HEK293 (cell line): ENCODE results near the gene CRIP1.

Source experiments
- CTCF ChIA-PET: fragments of 350-600 bp; formaldehyde crosslinking; extraction: SDS; loops from one replicate; lab custom pipeline; 2021; ENCODE audit warnings: antibody characterized with exemption; lab: Yijun Ruan, JAX
- POLR2A ChIA-PET: fragments of 300-600 bp; formaldehyde crosslinking; extraction: SDS; loops from one replicate; lab custom pipeline; 2020; ENCODE audit warnings: antibody characterized with exemption, inconsistent platforms; lab: Yijun Ruan, JAX
- H3K27ac ChIP-seq: fragments of 200-500 bp; sonication (Bioruptor generic); 2 replicates; pipeline ENCODE4 v1.5.1; 2014; ENCODE audit warnings: low read depth, low read length, control low read depth, inconsistent platforms; ENCODE audit errors: extremely low read depth
- H3K36me3 ChIP-seq, 2 experiments: fragments of 200-500 bp in 1 of 2; sonication (Bioruptor generic) in 1 of 2; 1 replicate in 1 of 2; 2 replicates in 1 of 2; pipeline ENCODE4 v1.5.1; 2014 to 2017; ENCODE audit warnings: inconsistent platforms in 2 of 2, low read length in 2 of 2; ENCODE audit not compliant: control insufficient read depth in 2 of 2, insufficient read depth in 1 of 2
- H3K4me1 ChIP-seq: fragments of 200-500 bp; sonication (Bioruptor generic); 2 replicates; pipeline ENCODE4 v1.5.1; 2014; ENCODE audit warnings: mild to moderate bottlenecking, low read length, inconsistent platforms; ENCODE audit not compliant: control insufficient read depth, insufficient read depth
- H3K4me3 ChIP-seq: 2 replicates; pipeline ENCODE4 v1.5.1; 2011; ENCODE audit warnings: low read depth, mild to moderate bottlenecking, control low read depth, low read length, moderate library complexity
- H3K9me3 ChIP-seq: fragments of 200-500 bp; sonication (Bioruptor generic); 2 replicates; pipeline ENCODE4 v1.5.1; 2014; ENCODE audit warnings: low read depth, low read length, inconsistent platforms; ENCODE audit not compliant: control insufficient read depth, insufficient read depth
- KLF16 ChIP-seq: fragments of 450-650 bp; formaldehyde crosslinking; IDR thresholded peaks from 2 replicates; pipeline ENCODE4 v1.5.1; 2017; ENCODE audit warnings: missing biosample characterization, missing genetic modification characterization
- OSR2 ChIP-seq: fragments of 450-650 bp; formaldehyde crosslinking; IDR thresholded peaks from 2 replicates; pipeline ENCODE4 v1.5.1; 2016; ENCODE audit warnings: missing biosample characterization, missing genetic modification characterization
- PRDM1 ChIP-seq: fragments of 450-650 bp; formaldehyde crosslinking; IDR thresholded peaks from 2 replicates; pipeline ENCODE4; 2016; ENCODE audit warnings: missing biosample characterization, missing genetic modification characterization
- SETDB1 ChIP-seq: IDR thresholded peaks from one replicate; pipeline ENCODE4 v1.6.1; 2017; ENCODE audit warnings: mild to moderate bottlenecking, low read length, moderate library complexity, mixed read lengths; ENCODE audit not compliant: insufficient read length
- ZEB2 ChIP-seq: fragments of 450-650 bp; formaldehyde crosslinking; IDR thresholded peaks from 2 replicates; pipeline ENCODE4 v1.5.1; 2016; ENCODE audit warnings: missing biosample characterization, missing genetic modification characterization
- ZFHX2 ChIP-seq: fragments of 450-650 bp; formaldehyde crosslinking; conservative IDR thresholded peaks from 2 replicates; pipeline ENCODE4 v1.5.1; 2016; ENCODE audit warnings: missing biosample characterization, missing genetic modification characterization
- ZNF138 ChIP-seq: fragments of 450-650 bp; formaldehyde crosslinking; IDR thresholded peaks from 2 replicates; pipeline ENCODE4 v1.5.1; 2016; ENCODE audit warnings: missing biosample characterization, missing genetic modification characterization, borderline replicate concordance
- ZNF155 ChIP-seq: fragments of 450-650 bp; formaldehyde crosslinking; IDR thresholded peaks from 2 replicates; pipeline ENCODE4 v1.5.1; 2016; ENCODE audit warnings: missing biosample characterization, missing genetic modification characterization
- ZNF2 ChIP-seq: fragments of 450-650 bp; formaldehyde crosslinking; IDR thresholded peaks from 2 replicates; pipeline ENCODE4 v1.5.1; 2016; ENCODE audit warnings: missing biosample characterization, missing genetic modification characterization
- ZNF239 ChIP-seq: fragments of 450-650 bp; formaldehyde crosslinking; IDR thresholded peaks from 2 replicates; pipeline ENCODE4 v1.5.1; 2016; ENCODE audit warnings: missing biosample characterization, missing genetic modification characterization
- ZNF24 ChIP-seq: fragments of 450-650 bp; formaldehyde crosslinking; IDR thresholded peaks from 2 replicates; pipeline ENCODE4 v1.5.1; 2016; ENCODE audit warnings: missing biosample characterization, missing genetic modification characterization
- ZNF324 ChIP-seq: fragments of 450-650 bp; formaldehyde crosslinking; IDR thresholded peaks from 2 replicates; pipeline ENCODE4 v1.5.1; 2016; ENCODE audit warnings: missing biosample characterization, missing genetic modification characterization
- ZNF404 ChIP-seq: fragments of 450-650 bp; formaldehyde crosslinking; IDR thresholded peaks from 2 replicates; pipeline ENCODE4 v1.5.1; 2017; ENCODE audit warnings: missing biosample characterization, missing genetic modification characterization
- ZNF433 ChIP-seq: fragments of 450-650 bp; formaldehyde crosslinking; IDR thresholded peaks from 2 replicates; pipeline ENCODE4 v1.5.1; 2016; ENCODE audit warnings: missing biosample characterization, missing genetic modification characterization, low read depth
- ZNF555 ChIP-seq: fragments of 450-650 bp; formaldehyde crosslinking; conservative IDR thresholded peaks from 2 replicates; pipeline ENCODE4 v1.5.1; 2017; ENCODE audit warnings: missing biosample characterization, mild to moderate bottlenecking, missing genetic modification characterization, inconsistent platforms
- ZNF560 ChIP-seq: fragments of 450-650 bp; formaldehyde crosslinking; IDR thresholded peaks from 2 replicates; pipeline ENCODE4 v1.5.1; 2017; ENCODE audit warnings: missing biosample characterization, missing genetic modification characterization, borderline replicate concordance
- ZNF561 ChIP-seq: fragments of 450-650 bp; IDR thresholded peaks from 2 replicates; pipeline ENCODE4 v1.5.1; 2018; ENCODE audit warnings: missing biosample characterization, missing genetic modification characterization, borderline replicate concordance
- ZNF600 ChIP-seq: fragments of 450-650 bp; formaldehyde crosslinking; IDR thresholded peaks from 2 replicates; pipeline ENCODE4 v1.5.1; 2016; ENCODE audit warnings: missing biosample characterization, missing genetic modification characterization
- ZNF658 ChIP-seq: fragments of 450-650 bp; formaldehyde crosslinking; IDR thresholded peaks from 2 replicates; pipeline ENCODE4; 2016; ENCODE audit warnings: missing biosample characterization, missing genetic modification characterization
- ZNF670 ChIP-seq: fragments of 450-650 bp; formaldehyde crosslinking; IDR thresholded peaks from 2 replicates; pipeline ENCODE4 v1.5.1; 2016; ENCODE audit warnings: missing biosample characterization, missing genetic modification characterization, low read depth
- ZNF785 ChIP-seq: fragments of 450-650 bp; formaldehyde crosslinking; IDR thresholded peaks from 2 replicates; pipeline ENCODE4 v1.5.1; 2016; ENCODE audit warnings: missing biosample characterization, missing genetic modification characterization
- ZNF791 ChIP-seq: fragments of 450-650 bp; formaldehyde crosslinking; IDR thresholded peaks from 2 replicates; pipeline ENCODE4 v1.5.1; 2016; ENCODE audit warnings: missing biosample characterization, missing genetic modification characterization
- ZNF843 ChIP-seq: fragments of 450-650 bp; formaldehyde crosslinking; IDR thresholded peaks from 2 replicates; pipeline ENCODE4 v1.5.1; 2016; ENCODE audit warnings: missing biosample characterization, missing genetic modification characterization
- ZSCAN23 ChIP-seq: fragments of 450-650 bp; formaldehyde crosslinking; IDR thresholded peaks from 2 replicates; pipeline ENCODE4 v1.5.1; 2016; ENCODE audit warnings: missing biosample characterization, missing genetic modification characterization
- TF ChIP-seq, protein P1 (sequence below): fragments of 450-650 bp; formaldehyde crosslinking; IDR thresholded peaks from 2 replicates; pipeline ENCODE4 v1.5.1; 2016; ENCODE audit warnings: missing biosample characterization, missing genetic modification characterization

The CRIP1 gene

DNA sequence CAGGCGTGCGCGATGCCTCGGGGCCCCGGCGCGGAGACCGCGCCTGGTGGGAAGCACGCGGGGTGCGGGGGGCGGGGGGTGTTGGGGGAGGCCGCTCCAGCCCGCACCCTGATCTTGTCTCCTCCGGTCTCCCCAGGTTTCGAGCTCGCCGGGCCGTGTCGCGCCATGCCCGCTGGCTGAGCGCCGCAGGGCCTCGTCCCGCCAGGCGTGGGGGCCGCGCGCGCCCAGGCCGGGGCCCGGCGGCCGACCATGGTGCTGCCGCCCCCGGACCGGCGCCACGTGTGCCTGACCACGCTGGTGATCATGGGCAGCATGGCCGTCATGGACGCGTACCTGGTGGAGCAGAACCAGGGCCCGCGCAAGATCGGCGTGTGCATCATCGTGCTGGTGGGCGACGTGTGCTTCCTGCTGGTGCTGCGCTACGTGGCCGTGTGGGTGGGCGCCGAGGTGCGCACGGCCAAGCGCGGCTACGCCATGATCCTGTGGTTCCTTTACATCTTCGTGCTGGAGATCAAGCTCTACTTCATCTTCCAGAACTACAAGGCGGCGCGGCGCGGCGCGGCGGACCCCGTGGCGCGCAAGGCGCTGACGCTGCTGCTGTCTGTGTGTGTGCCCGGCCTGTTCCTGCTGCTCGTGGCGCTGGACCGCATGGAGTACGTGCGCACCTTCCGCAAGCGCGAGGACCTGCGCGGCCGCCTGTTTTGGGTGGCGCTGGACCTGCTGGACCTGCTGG, 42.1 kb downstream of the CRIP1 start:
- ChIA-PET CTCF (interaction anchor here (0.7 to 2.1 kb wide), 11 partner anchors 9 to 530 kb away, joined by 3 to 13 read pairs (median 4); no protein-coding TSS in a partner anchor), POLR2A (interaction anchor here (0.6 to 1.0 kb wide), 4 partner anchors 39 to 228 kb away, joined by 3 to 4 read pairs (median 3); partner anchors contain the start of gene BRF1)
- H3K4me1 ChIP-seq = 0 out of 2 replicates have a peak, but pooled peaks cover 2% of the 10 kb centered on the region
- H3K27ac ChIP-seq = no peak overlapping the region
- no peak for TF ChIP-seq ZNF155 (tag by site-specific recombination)
- TF ChIP-seq, protein P1, sequence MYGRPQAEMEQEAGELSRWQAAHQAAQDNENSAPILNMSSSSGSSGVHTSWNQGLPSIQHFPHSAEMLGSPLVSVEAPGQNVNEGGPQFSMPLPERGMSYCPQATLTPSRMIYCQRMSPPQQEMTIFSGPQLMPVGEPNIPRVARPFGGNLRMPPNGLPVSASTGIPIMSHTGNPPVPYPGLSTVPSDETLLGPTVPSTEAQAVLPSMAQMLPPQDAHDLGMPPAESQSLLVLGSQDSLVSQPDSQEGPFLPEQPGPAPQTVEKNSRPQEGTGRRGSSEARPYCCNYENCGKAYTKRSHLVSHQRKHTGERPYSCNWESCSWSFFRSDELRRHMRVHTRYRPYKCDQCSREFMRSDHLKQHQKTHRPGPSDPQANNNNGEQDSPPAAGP = no peak
- TF ChIP-seq ZEB2 = no peak
- no peak for TF ChIP-seq SETDB1
- no peak for TF ChIP-seq ZNF24
- TF ChIP-seq ZNF791 = no peak
- no peak for TF ChIP-seq ZNF433 (tag by site-specific recombination)
- no peak for TF ChIP-seq ZNF239
- TF ChIP-seq ZNF785 (tag by site-specific recombination) = no peak
- no peak for TF ChIP-seq ZNF404 (tag by site-specific recombination)
- TF ChIP-seq ZNF560 (tag by site-specific recombination) = no peak
- TF ChIP-seq ZNF555 = no peak
- H3K9me3 ChIP-seq = no peaks in the 10 kb centered on the region
- H3K4me3 ChIP-seq = no peak overlapping the region
- peaks cover 0 to 24% of the 10 kb centered on the region in 2 experiments; a peak in 1 of 3 replicates for H3K36me3 ChIP-seq

DNA sequence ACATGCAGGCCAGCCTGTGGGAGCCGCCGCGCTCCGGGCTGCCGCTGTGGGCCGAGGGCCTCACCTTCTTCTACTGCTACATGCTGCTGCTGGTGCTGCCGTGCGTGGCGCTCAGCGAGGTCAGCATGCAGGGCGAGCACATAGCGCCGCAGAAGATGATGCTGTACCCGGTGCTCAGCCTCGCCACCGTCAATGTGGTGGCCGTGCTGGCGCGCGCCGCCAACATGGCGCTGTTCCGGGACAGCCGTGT, 42.6 kb downstream of the CRIP1 start:
- ChIA-PET CTCF (interaction anchor here (1.6 to 2.1 kb wide), 2 partner anchors 9 to 158 kb away, joined by 5 to 8 read pairs; no protein-coding TSS in a partner anchor), POLR2A (no interaction called here)
- Histone ChIP-seq H3K9me3 (no peaks in the 10 kb centered on the region), H3K4me1 (0 out of 2 replicates have a peak, but pooled peaks cover 2% of the 10 kb centered on the region), H3K27ac (no peak overlapping the region), H3K4me3 (no peak overlapping the region), H3K36me3 (peaks cover 0 to 24% of the 10 kb centered on the region in 2 experiments; a peak in 1 of 3 replicates)
- no peak for TF ChIP-seq PRDM1 (tag by site-specific recombination)
- TF ChIP-seq OSR2 (tag by site-specific recombination) = no peak
- no peak for TF ChIP-seq KLF16 (tag by site-specific recombination)
- TF ChIP-seq ZNF561 (tag by site-specific recombination) = no peak
- TF ChIP-seq ZNF843 (tag by site-specific recombination) = no peak
- no peak for TF ChIP-seq ZNF2 (tag by site-specific recombination)
- TF ChIP-seq ZNF138 = no peak
- TF ChIP-seq ZNF658 (tag by site-specific recombination) = no peak
- TF ChIP-seq ZSCAN23 (tag by site-specific recombination) = no peak
- no peak for TF ChIP-seq ZNF670 (tag by site-specific recombination)
- no peak for TF ChIP-seq ZNF433 (tag by site-specific recombination)

DNA sequence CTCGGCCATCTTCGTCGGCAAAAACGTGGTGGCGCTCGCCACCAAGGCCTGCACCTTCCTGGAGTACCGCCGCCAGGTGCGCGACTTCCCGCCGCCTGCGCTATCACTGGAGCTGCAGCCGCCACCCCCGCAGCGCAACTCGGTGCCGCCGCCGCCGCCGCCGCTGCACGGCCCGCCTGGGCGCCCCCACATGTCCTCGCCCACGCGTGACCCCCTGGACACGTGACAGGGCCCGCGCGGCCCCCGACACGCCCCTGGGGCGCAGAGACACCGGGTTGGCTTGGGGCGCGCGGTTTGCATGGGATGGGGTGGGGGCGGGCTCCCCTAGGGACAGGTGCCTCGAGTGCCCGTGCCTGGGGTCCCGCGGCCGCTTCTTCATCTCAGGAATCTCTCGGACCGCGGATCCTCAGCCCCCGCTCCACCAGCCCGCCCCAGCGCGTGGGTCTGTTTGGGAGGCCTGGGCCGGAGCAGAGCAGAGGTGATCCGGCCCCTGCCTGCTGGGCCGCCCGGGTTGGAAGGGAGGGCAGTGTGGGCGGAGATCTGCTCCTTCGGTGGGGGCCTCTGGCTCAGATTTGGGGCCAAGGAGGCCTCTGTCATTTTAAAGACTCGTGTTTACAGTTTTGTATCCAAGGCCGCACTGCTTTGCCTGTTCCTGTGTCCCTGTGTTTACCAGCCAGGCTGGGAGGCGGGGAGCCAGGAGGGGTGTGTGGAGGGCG, 43.0 kb downstream of the CRIP1 start:
- H3K36me3 ChIP-seq = peaks cover 0 to 24% of the 10 kb centered on the region in 2 experiments; a peak in 1 of 3 replicates
- 0 out of 2 replicates have a peak, but pooled peaks cover 2% of the 10 kb centered on the region for H3K4me1 ChIP-seq
- H3K27ac ChIP-seq = no peak overlapping the region
- TF ChIP-seq ZNF324 = no peak
- peak; percentile 60; the same call in 1 of the 2 replicates for TF ChIP-seq ZNF600 (tag by site-specific recombination)
- TF ChIP-seq ZFHX2 (tag by site-specific recombination) = 0 out of 2 replicates have a peak, but pooled peaks have one; percentile 28
- no peaks in the 10 kb centered on the region for H3K9me3 ChIP-seq
- ChIA-PET CTCF (interaction anchor here (0.6 to 2.1 kb wide), 3 partner anchors 8 to 158 kb away, joined by 3 to 8 read pairs (median 5); no protein-coding TSS in a partner anchor), POLR2A (no interaction called here)
- no peak overlapping the region for H3K4me3 ChIP-seq
